ENCODE data around the gene HEPHL1. TPM values are rescaled to one million over a fixed set of nuclear protein-coding genes. Genes with fewer than 3 reads are reported as not detected.

HEPHL1 gene
- total and polyA plus RNA-seq, 2 donors (not counting 1 experiment from before 2014, with no cell fraction given), result not detected

DNA sequence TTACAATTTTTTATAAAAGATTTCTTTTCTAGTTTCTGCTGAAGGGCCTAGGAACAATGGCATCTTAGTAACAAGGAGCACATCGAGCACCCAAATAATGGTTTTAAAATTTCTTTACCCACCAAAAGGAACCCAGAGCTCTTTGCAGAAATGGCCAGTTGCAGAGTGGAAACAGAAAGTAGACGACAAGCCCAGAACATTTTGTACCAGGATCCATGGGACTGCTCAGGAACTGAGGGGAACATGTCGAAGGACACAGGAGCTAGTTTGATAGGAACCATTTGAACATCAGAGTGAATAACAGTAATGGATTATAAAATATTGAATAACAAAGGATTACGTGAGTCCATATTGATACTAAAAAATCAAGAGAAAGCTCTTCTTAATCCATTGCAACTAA lies 124.8 kb downstream of the HEPHL1 start:
- no peak overlapping the region for H2AFZ ChIP-seq (ENCODE audit: insufficient read depth, low read depth, low read length, poor library complexity, severe bottlenecking)
- H3K4me2 ChIP-seq (replicated peaks; ENCODE audit: low read depth, low read length, poor library complexity, severe bottlenecking), result no peak overlapping the region
- no peak overlapping the region for H3K4me3 ChIP-seq (ENCODE audit: control extremely low read depth in 1 of 5, extremely low read depth in 1 of 5, insufficient read depth in 1 of 5, low read depth in 2 of 5, low read length in 4 of 5)
- H3K4me1 ChIP-seq (ENCODE audit: control insufficient read depth in 2 of 2, insufficient read depth in 2 of 2, low read length in 2 of 2), result peaks cover 10 to 22% of the 10 kb centered on the region in 2 donors
- H3K36me3 ChIP-seq (replicated peaks in 1 of 2; ENCODE audit: control extremely low read depth in 1 of 2, control insufficient read depth in 1 of 2, extremely low read depth in 1 of 2, insufficient read depth in 2 of 2, low read length in 1 of 2), result no peaks in the 10 kb centered on the region
- DNase-seq (no peak), ATAC-seq (ENCODE audit: low read depth) (no peak)
- TF ChIP-seq, protein P1, sequence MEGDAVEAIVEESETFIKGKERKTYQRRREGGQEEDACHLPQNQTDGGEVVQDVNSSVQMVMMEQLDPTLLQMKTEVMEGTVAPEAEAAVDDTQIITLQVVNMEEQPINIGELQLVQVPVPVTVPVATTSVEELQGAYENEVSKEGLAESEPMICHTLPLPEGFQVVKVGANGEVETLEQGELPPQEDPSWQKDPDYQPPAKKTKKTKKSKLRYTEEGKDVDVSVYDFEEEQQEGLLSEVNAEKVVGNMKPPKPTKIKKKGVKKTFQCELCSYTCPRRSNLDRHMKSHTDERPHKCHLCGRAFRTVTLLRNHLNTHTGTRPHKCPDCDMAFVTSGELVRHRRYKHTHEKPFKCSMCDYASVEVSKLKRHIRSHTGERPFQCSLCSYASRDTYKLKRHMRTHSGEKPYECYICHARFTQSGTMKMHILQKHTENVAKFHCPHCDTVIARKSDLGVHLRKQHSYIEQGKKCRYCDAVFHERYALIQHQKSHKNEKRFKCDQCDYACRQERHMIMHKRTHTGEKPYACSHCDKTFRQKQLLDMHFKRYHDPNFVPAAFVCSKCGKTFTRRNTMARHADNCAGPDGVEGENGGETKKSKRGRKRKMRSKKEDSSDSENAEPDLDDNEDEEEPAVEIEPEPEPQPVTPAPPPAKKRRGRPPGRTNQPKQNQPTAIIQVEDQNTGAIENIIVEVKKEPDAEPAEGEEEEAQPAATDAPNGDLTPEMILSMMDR (IDR thresholded peaks at IDR 0.05), result no peak
- no peak for TF ChIP-seq EZH2 (IDR thresholded peaks at IDR 0.05; ENCODE audit: borderline replicate concordance, insufficient read depth, low read depth, low read length, poor library complexity, severe bottlenecking)
- no peaks in the 10 kb centered on the region for H3K9me3 Mint-ChIP-seq (ENCODE audit: insufficient read depth)
- peaks cover 88% of the 10 kb centered on the region for H3K79me2 ChIP-seq (ENCODE audit: control insufficient read depth, insufficient read depth, low read length)
- H3K9ac ChIP-seq (ENCODE audit: low read length), result no peak overlapping the region
- no peaks in the 10 kb centered on the region for H3K27me3 Mint-ChIP-seq
- ChIA-PET CTCF (no interaction called here), POLR2A (no interaction called here)
- no peak overlapping the region for H3K27ac ChIP-seq (ENCODE audit: low read length in 2 of 2)
- peaks cover 79% of the 10 kb centered on the region for H3K4me1 Mint-ChIP-seq
- H4K20me1 ChIP-seq (ENCODE audit: control insufficient read depth, insufficient read depth, low read length, poor library complexity, severe bottlenecking), result peaks cover 48% of the 10 kb centered on the region
- 100% methylated on average over 2 of the region's 4 CpGs for WGBS (ENCODE audit: insufficient coverage)
- no peak overlapping the region for H3K27ac Mint-ChIP-seq
- no peaks in the 10 kb centered on the region for H3K9me3 ChIP-seq (ENCODE audit: control extremely low read depth in 1 of 3, control insufficient read depth in 2 of 3, insufficient read depth in 1 of 3, low read length in 2 of 3)
- intact Hi-C loops (cut with micrococcal nuclease), result no loop called here
- H3K4me3 Mint-ChIP-seq, result no peak overlapping the region
- H3K27me3 ChIP-seq (replicated peaks in 1 of 4; ENCODE audit: control extremely low read depth in 1 of 4, control insufficient read depth in 3 of 4, insufficient read depth in 4 of 4, low read length in 3 of 4), result no peaks in the 10 kb centered on the region

DNA sequence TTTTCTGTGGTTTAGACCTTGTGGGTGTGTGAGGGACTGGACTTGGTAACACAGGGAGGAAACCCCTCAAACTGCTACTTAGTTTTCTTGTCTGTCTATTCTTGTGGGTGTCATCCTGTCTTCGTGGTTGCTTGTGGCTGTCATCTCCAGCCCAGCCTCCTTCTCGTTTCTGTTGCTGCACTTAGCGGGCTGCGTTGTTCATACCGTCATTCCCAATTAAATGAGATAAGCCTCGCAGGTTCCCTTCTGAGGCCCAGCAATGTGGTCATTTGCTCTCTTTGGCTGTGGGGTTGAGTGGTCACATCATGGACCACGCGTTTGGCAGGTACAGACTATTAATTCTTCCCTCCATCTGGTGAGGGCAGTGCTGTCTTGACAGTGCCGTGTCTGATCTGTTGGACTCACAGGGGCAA lies 126.3 kb downstream of the HEPHL1 start:
- H4K20me1 ChIP-seq (ENCODE audit: control insufficient read depth, insufficient read depth, low read length, poor library complexity, severe bottlenecking), result peaks cover 49% of the 10 kb centered on the region
- intact Hi-C loops (cut with micrococcal nuclease), result no loop called here
- peaks cover 16 to 29% of the 10 kb centered on the region in 2 donors for H3K4me1 ChIP-seq (ENCODE audit: control insufficient read depth in 2 of 2, insufficient read depth in 2 of 2, low read length in 2 of 2)
- H3K4me3 ChIP-seq (ENCODE audit: control extremely low read depth in 1 of 5, extremely low read depth in 1 of 5, insufficient read depth in 1 of 5, low read depth in 2 of 5, low read length in 4 of 5), result no peak overlapping the region
- DNase-seq (no peak), ATAC-seq (ENCODE audit: low read depth) (no peak)
- H3K9ac ChIP-seq (ENCODE audit: low read length), result no peak overlapping the region
- H3K27me3 Mint-ChIP-seq, result no peaks in the 10 kb centered on the region
- H3K27ac ChIP-seq (ENCODE audit: low read length in 2 of 2), result no peak overlapping the region
- no peak overlapping the region for H3K4me3 Mint-ChIP-seq
- H3K9me3 Mint-ChIP-seq (ENCODE audit: insufficient read depth), result no peaks in the 10 kb centered on the region
- no peak overlapping the region for H3K4me2 ChIP-seq (replicated peaks; ENCODE audit: low read depth, low read length, poor library complexity, severe bottlenecking)
- CTCF ChIA-PET, result no interaction called here
- H3K36me3 ChIP-seq (replicated peaks in 1 of 2; ENCODE audit: control extremely low read depth in 1 of 2, control insufficient read depth in 1 of 2, extremely low read depth in 1 of 2, insufficient read depth in 2 of 2, low read length in 1 of 2), result no peaks in the 10 kb centered on the region
- WGBS (ENCODE audit: insufficient coverage), result 68% methylated on average over 8 of the region's 9 CpGs
- H3K27me3 ChIP-seq (replicated peaks in 1 of 4; ENCODE audit: control extremely low read depth in 1 of 4, control insufficient read depth in 3 of 4, insufficient read depth in 4 of 4, low read length in 3 of 4), result no peaks in the 10 kb centered on the region
- H2AFZ ChIP-seq (ENCODE audit: insufficient read depth, low read depth, low read length, poor library complexity, severe bottlenecking), result no peak overlapping the region
- peaks cover 83% of the 10 kb centered on the region for H3K4me1 Mint-ChIP-seq
- no peaks in the 10 kb centered on the region for H3K9me3 ChIP-seq (ENCODE audit: control extremely low read depth in 1 of 3, control insufficient read depth in 2 of 3, insufficient read depth in 1 of 3, low read length in 2 of 3)
- H3K27ac Mint-ChIP-seq, result no peak overlapping the region
- peaks cover 82% of the 10 kb centered on the region for H3K79me2 ChIP-seq (ENCODE audit: control insufficient read depth, insufficient read depth, low read length)
- POLR2A ChIA-PET, result no interaction called here
- TF ChIP-seq, protein P1 (IDR thresholded peaks at IDR 0.05), result no peak
- TF ChIP-seq EZH2 (IDR thresholded peaks at IDR 0.05; ENCODE audit: borderline replicate concordance, insufficient read depth, low read depth, low read length, poor library complexity, severe bottlenecking), result no peak

Measured in B cell (primary cell).